HepG2 (cell line): ENCODE measurements around the gene FBXW12. TPM values are rescaled to one million over a fixed set of nuclear protein-coding genes. Genes with fewer than 3 reads are reported as not detected.

ENCODE experiments used
- AGO1 ChIP-seq: fragments of 200-400 bp; formaldehyde crosslinking; IDR thresholded peaks from 2 replicates; pipeline ENCODE4 v1.6.1; 2017; ENCODE audit warnings: mild to moderate bottlenecking, low read depth, low read length, moderate library complexity; ENCODE audit not compliant: poor library complexity, severe bottlenecking
- BRD4 ChIP-seq: sonication (generic); formaldehyde crosslinking; IDR thresholded peaks from 2 replicates; pipeline ENCODE4 v1.4.0; 2020; ENCODE audit warnings: missing genetic modification reagents
- FOXC1 ChIP-seq: sonication (generic); formaldehyde crosslinking; IDR thresholded peaks from 2 replicates; pipeline ENCODE4 v1.8.0; 2022; ENCODE audit warnings: mild to moderate bottlenecking, missing genetic modification reagents, borderline replicate concordance
- KDM1A ChIP-seq: IDR thresholded peaks from 2 replicates; pipeline ENCODE4 v1.6.1; 2016; ENCODE audit warnings: missing compliant biosample characterization
- NFYB ChIP-seq: sonication (generic); formaldehyde crosslinking; IDR thresholded peaks from 2 replicates; pipeline ENCODE4 v1.4.0; 2020; ENCODE audit warnings: missing genetic modification reagents
- NPAS2 ChIP-seq: sonication (generic); formaldehyde crosslinking; IDR thresholded peaks from 2 replicates; pipeline ENCODE4 v1.8.0; 2022; ENCODE audit warnings: mild to moderate bottlenecking, missing genetic modification reagents, borderline replicate concordance
- PAF1 ChIP-seq: IDR thresholded peaks from 2 replicates; pipeline ENCODE4 v1.6.1; 2016; ENCODE audit warnings: missing genetic modification reagents, missing compliant biosample characterization
- RARG ChIP-seq: sonication (generic); formaldehyde crosslinking; IDR thresholded peaks from 2 replicates; pipeline ENCODE4 v1.4.0; 2020; ENCODE audit warnings: low read depth, mild to moderate bottlenecking, missing genetic modification reagents
- RERE ChIP-seq: IDR thresholded peaks from 2 replicates; pipeline ENCODE4 v1.6.1; 2016; ENCODE audit warnings: low read depth, missing genetic modification reagents, missing compliant biosample characterization
- SMAD1 ChIP-seq: sonication (generic); formaldehyde crosslinking; IDR thresholded peaks from 2 replicates; pipeline ENCODE4 v1.4.0; 2020; ENCODE audit warnings: missing genetic modification reagents, low read depth, mild to moderate bottlenecking, borderline replicate concordance
- SMARCE1 ChIP-seq: fragments of 450-650 bp; IDR thresholded peaks from 2 replicates; pipeline ENCODE4 v1.6.1; 2017; ENCODE audit warnings: borderline replicate concordance
- SNAI1 ChIP-seq: sonication (generic); formaldehyde crosslinking; IDR thresholded peaks from 2 replicates; pipeline ENCODE4 v1.5.0; 2020; ENCODE audit warnings: mild to moderate bottlenecking, missing genetic modification reagents, borderline replicate concordance
- SOX6 ChIP-seq, 2 experiments: fragments of 450-650 bp in 1 of 2; sonication (generic) in 1 of 2; formaldehyde crosslinking in 1 of 2; IDR thresholded peaks; 2 replicates each; pipeline versions ENCODE4 v1.4.0 to v1.6.1; 2017 to 2020; ENCODE audit warnings: antibody characterized with exemption in 1 of 2, mild to moderate bottlenecking in 1 of 2, missing genetic modification reagents in 1 of 2
- SRF ChIP-seq: IDR thresholded peaks from 2 replicates; pipeline ENCODE4 v1.6.1; 2011; ENCODE audit warnings: mild to moderate bottlenecking, low read depth, low read length, moderate library complexity
- SRSF1 ChIP-seq: fragments of 200-400 bp; formaldehyde crosslinking; optimal IDR thresholded peaks from 2 replicates; pipeline ENCODE3; 2017; ENCODE audit warnings: mild to moderate bottlenecking, low read depth, low read length, moderate library complexity
- ZXDC ChIP-seq: sonication (generic); formaldehyde crosslinking; IDR thresholded peaks from 2 replicates; pipeline ENCODE4 v1.5.0; 2020; ENCODE audit warnings: mild to moderate bottlenecking, missing genetic modification reagents
- polyA plus RNA-seq, 8 experiments: library from polyadenylated mRNA; depleted of rRNA in 3 of 8; stranded (reverse) in 7 of 8; unstranded in 1 of 8; fragments of >200 nt; fragmentation: Illumina TruSeq in 4 of 8; extraction: Trizol in 4 of 8; gene quantifications; 2 replicates each; pipeline versions ENCODE4 v1.2.1 to v1.2.3, GENCODE V29; 2011 to 2016; ENCODE audit warnings: low read depth in 4 of 8, missing spikeins in 1 of 8, mixed read lengths in 1 of 8; ENCODE audit not compliant: insufficient read depth in 1 of 8
- total RNA-seq, 5 experiments: library from RNA; depleted of rRNA; stranded (reverse); fragments of >200 nt; fragmentation: Illumina TruSeq; extraction: Trizol; gene quantifications; 2 replicates each; pipeline ENCODE4 v1.2.3, GENCODE V29; 2016; ENCODE audit warnings: low read depth in 1 of 5
- TF ChIP-seq, protein P1 (sequence below): sonication (generic); formaldehyde crosslinking; IDR thresholded peaks from 2 replicates; pipeline ENCODE4 v1.4.0; 2020; ENCODE audit warnings: mild to moderate bottlenecking, low read depth, missing genetic modification reagents

The FBXW12 gene
- total and polyA plus RNA-seq, 2 of the 13 experiments (the other 11 are each of a cell fraction or from before 2014, with no cell fraction given): not detected

DNA sequence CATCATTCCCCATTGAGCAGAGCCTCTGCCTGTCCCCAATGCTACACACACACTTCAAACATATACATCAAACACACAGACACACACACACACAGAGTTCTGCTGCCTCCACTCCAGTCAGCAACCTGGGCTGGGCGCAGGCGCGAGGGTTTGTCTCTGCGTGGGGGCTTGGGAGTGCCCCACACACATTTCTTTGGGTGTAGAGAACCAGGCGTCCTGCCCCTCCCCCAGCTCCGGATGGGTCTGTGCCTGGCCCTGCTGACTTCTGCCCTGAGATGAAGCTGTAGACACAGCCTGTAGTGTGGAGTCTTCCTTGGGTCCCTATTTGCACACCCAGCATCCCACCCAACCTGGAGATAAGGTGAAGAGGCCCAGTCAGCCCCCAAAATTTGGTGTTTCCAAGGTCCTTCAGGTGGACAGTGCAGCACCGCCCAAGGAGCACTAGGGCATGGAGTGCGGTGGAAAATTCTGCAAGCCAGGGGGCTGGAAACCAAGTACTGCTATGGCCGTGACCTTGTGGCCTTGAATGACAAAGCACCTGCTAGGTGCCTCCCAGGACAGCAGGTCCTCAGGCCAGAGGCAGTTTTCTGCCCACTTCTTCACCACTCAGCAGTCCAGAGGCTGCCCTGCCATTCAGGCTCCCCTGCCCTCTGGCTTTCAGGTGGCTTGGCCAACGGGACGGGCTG, 26.8 kb downstream of the FBXW12 start (continued):
- no peak for TF ChIP-seq FOXC1 (CRISPR knock-in tag)
- TF ChIP-seq SMAD1: peak; percentile 50; the same call in 1 of the 2 replicates
- TF ChIP-seq, protein P1, sequence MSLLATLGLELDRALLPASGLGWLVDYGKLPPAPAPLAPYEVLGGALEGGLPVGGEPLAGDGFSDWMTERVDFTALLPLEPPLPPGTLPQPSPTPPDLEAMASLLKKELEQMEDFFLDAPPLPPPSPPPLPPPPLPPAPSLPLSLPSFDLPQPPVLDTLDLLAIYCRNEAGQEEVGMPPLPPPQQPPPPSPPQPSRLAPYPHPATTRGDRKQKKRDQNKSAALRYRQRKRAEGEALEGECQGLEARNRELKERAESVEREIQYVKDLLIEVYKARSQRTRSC (CRISPR knock-in tag): no peak
- no peak for TF ChIP-seq ZXDC (CRISPR knock-in tag)
- TF ChIP-seq NFYB: no peak
- no peak for TF ChIP-seq RARG (CRISPR knock-in tag)
- no peak for TF ChIP-seq SOX6 (IDR thresholded peaks at IDR 0.05)
- TF ChIP-seq SOX6 (CRISPR knock-in tag; IDR thresholded peaks at IDR 0.05): 0 out of 2 replicates have a peak, but pooled peaks have one; percentile 1
- no peak for TF ChIP-seq RERE (CRISPR knock-in tag)
- TF ChIP-seq SNAI1 (CRISPR knock-in tag): no peak
- no peak for TF ChIP-seq SRF
- no peak for TF ChIP-seq BRD4
- peak; percentile 80 for TF ChIP-seq AGO1
- TF ChIP-seq SRSF1: peak; percentile 3
- TF ChIP-seq NPAS2 (CRISPR knock-in tag): no peak
- TF ChIP-seq KDM1A (CRISPR knock-in tag): no peak
- TF ChIP-seq PAF1 (CRISPR knock-in tag): no peak
- no peak for TF ChIP-seq SMARCE1
